ENCODE measurements around the gene PRKCZ.

PRKCZ gene

GRCh38 chr1:2124446-2125198 is 74.4 kb downstream of the PRKCZ start:
- no peak for DNase-seq

GRCh38 chr1:2125350-2126211 is 75.4 kb downstream of the PRKCZ start:
- no peak for DNase-seq

- no peak for DNase-seq
Observed at GRCh38 chr1:2126331-2127186, 76.3 kb downstream of the PRKCZ start.

- no peak for DNase-seq
Observed at GRCh38 chr1:2127187-2128145, 77.3 kb downstream of the PRKCZ start.

GRCh38 chr1:2128189-2128901 is 78.1 kb downstream of the PRKCZ start:
- DNase-seq: no peak

- no peak for DNase-seq
Observed at GRCh38 chr1:2129256-2129943, 79.2 kb downstream of the PRKCZ start.

GRCh38 chr1:2130156-2130555 is 79.9 kb downstream of the PRKCZ start:
- DNase-seq: no peak

- DNase-seq: no peak
Observed at GRCh38 chr1:2130871-2131289, 80.7 kb downstream of the PRKCZ start.

GRCh38 chr1:2132222-2133038 is 82.2 kb downstream of the PRKCZ start:
- DNase-seq: no peak

- DNase-seq: no peak
Observed at GRCh38 chr1:2133039-2133878, 83.0 kb downstream of the PRKCZ start.

- no peak for DNase-seq
Observed at GRCh38 chr1:2133879-2134215, 83.6 kb downstream of the PRKCZ start.

GRCh38 chr1:2134266-2134620 is 84.0 kb downstream of the PRKCZ start:
- no peak for DNase-seq

- DNase-seq: no peak
Observed at GRCh38 chr1:2134621-2135307, 84.6 kb downstream of the PRKCZ start.

- DNase-seq: no peak
Observed at GRCh38 chr1:2135441-2135841, 85.2 kb downstream of the PRKCZ start.

GRCh38 chr1:2135941-2136340 is 85.7 kb downstream of the PRKCZ start:
- DNase-seq: no peak

GRCh38 chr1:2136386-2137235 is 86.4 kb downstream of the PRKCZ start:
- no peak for DNase-seq

Measured in NCI-H446 treated with DMSO at 0.1 percent for 48 hours (cell line).